CD4-positive, alpha-beta T cell treated with Interleukin-10 for 1 hour (primary cell): ENCODE results near the gene TRUB2.
"Not testable (repeated sequence)": the region's sequence is repeated elsewhere in the genome, so short reads cannot be mapped to it uniquely, and the experiment has no call there.

Experiments used
- DNase-seq: peaks from one replicate; pipeline ENCODE4 v3.0.0-alpha.2; 2020

TRUB2 gene

GRCh38 chr9:128296340-128297220 is 25.7 kb downstream of the TRUB2 start:
- DNase-seq = no peak

- DNase-seq = no peak
Observed at GRCh38 chr9:128294142-128294541, 28.1 kb downstream of the TRUB2 start.

- DNase-seq = no peak
Observed at GRCh38 chr9:128293091-128293490, 29.2 kb downstream of the TRUB2 start.

GRCh38 chr9:128292009-128292408 is 30.2 kb downstream of the TRUB2 start:
- DNase-seq = no peak

- no peak for DNase-seq
Observed at GRCh38 chr9:128288273-128289004, 33.8 kb downstream of the TRUB2 start.

GRCh38 chr9:128286440-128286839 is 35.8 kb downstream of the TRUB2 start:
- no peak for DNase-seq

GRCh38 chr9:128285033-128285784 is 37.0 kb downstream of the TRUB2 start:
- no peak for DNase-seq

GRCh38 chr9:128282500-128282899 is 39.7 kb downstream of the TRUB2 start:
- DNase-seq = no peak

GRCh38 chr9:128280084-128280622 is 42.1 kb downstream of the TRUB2 start:
- no peak for DNase-seq

GRCh38 chr9:128279088-128280073 is 42.9 kb downstream of the TRUB2 start:
- not testable (repeated sequence) for DNase-seq

GRCh38 chr9:128276574-128277270 is 45.5 kb downstream of the TRUB2 start:
- DNase-seq = peak; percentile 1

- DNase-seq = peak; percentile 100
Observed at GRCh38 chr9:128276008-128276573, 46.2 kb downstream of the TRUB2 start, which contains the start of gene SWI5. Gene SWI5, plus strand, starts transcription at chr9:128276276.

- peak; percentile 19 for DNase-seq
Observed at GRCh38 chr9:128275198-128276007, 46.8 kb downstream of the TRUB2 start, which contains the start of gene GOLGA2. Gene GOLGA2, minus strand, starts transcription at chr9:128276007. Its CDS starts 31 bp downstream, at chr9:128275976.

GRCh38 chr9:128274245-128274644 is 48.0 kb downstream of the TRUB2 start:
- DNase-seq = no peak

GRCh38 chr9:128271512-128271911 is 50.7 kb downstream of the TRUB2 start:
- no peak for DNase-seq

- DNase-seq = no peak
Observed at GRCh38 chr9:128271112-128271511, 51.1 kb downstream of the TRUB2 start.

GRCh38 chr9:128266868-128267590 is 55.2 kb downstream of the TRUB2 start:
- DNase-seq = no peak

- no peak for DNase-seq
Observed at GRCh38 chr9:128265348-128265847, 56.8 kb downstream of the TRUB2 start.

- DNase-seq = no peak
Observed at GRCh38 chr9:128262687-128263086, 59.6 kb downstream of the TRUB2 start.
